ENCODE results near the gene STXBP6. TPM values are rescaled to one million over a fixed set of nuclear protein-coding genes. Genes with fewer than 3 reads are reported as not detected.
"Not testable (repeated sequence)": the region's sequence is repeated elsewhere in the genome, so short reads cannot be mapped to it uniquely, and the experiment has no call there.

The STXBP6 gene
- total RNA-seq, 1 donor from 2014 or later = 27.1 TPM

GRCh38 chr14:24837280-24838046 is 212.5 kb downstream of the STXBP6 start:
- Histone ChIP-seq H3K4me1 (ENCODE audit: insufficient read depth, low read length) (peaks cover 6% of the 10 kb centered on the region), H3K79me2 (ENCODE audit: insufficient read depth, low read length) (no peaks in the 10 kb centered on the region), H4K20me1 (ENCODE audit: insufficient read depth, low read length) (no peaks in the 10 kb centered on the region), H3K9me3 (ENCODE audit: insufficient read depth, low read depth, low read length) (no peaks in the 10 kb centered on the region), H3K4me2 (ENCODE audit: low read length) (no peak overlapping the region), H3K4me3 (ENCODE audit: insufficient read depth, low read depth, low read length) (no peak overlapping the region), H3K27ac (ENCODE audit: low read depth, low read length) (no peak overlapping the region), H3K9ac (ENCODE audit: low read length) (no peak overlapping the region), H3K27me3 (ENCODE audit: insufficient read depth, low read length) (no peaks in the 10 kb centered on the region), H3K36me3 (ENCODE audit: insufficient read depth, low read length) (no peaks in the 10 kb centered on the region), H2AFZ (ENCODE audit: low read depth, low read length) (no peak overlapping the region)
- DNase-seq (ENCODE audit: low read depth) (peak; percentile 28), FAIRE-seq (peak; percentile 67)
- Mint-ChIP-seq H3K4me3 (ENCODE audit: unreplicated experiment) (no peak overlapping the region), H3K27ac (ENCODE audit: unreplicated experiment) (peak overlapping the region; percentile 96), H3K36me3 (ENCODE audit: low read depth, unreplicated experiment) (peaks cover 3% of the 10 kb centered on the region), H3K9me3 (ENCODE audit: unreplicated experiment) (no peaks in the 10 kb centered on the region), H3K4me1 (ENCODE audit: low read depth, unreplicated experiment) (peaks cover 41% of the 10 kb centered on the region), H3K27me3 (ENCODE audit: low read depth, unreplicated experiment) (no peaks in the 10 kb centered on the region)
- TF ChIP-seq EZH2 (IDR thresholded peaks at IDR 0.05; ENCODE audit: insufficient read depth, low read length) (no peak), CTCF (IDR thresholded peaks at IDR 0.05; ENCODE audit: insufficient read depth, low read depth, low read length) (no peak)

GRCh38 chr14:24836324-24836723 is 213.6 kb downstream of the STXBP6 start:
- Mint-ChIP-seq H3K27ac (ENCODE audit: unreplicated experiment) (peak overlapping the region; percentile 47), H3K4me1 (ENCODE audit: low read depth, unreplicated experiment) (peaks cover 41% of the 10 kb centered on the region)
- H3K9me3 ChIP-seq (ENCODE audit: insufficient read depth, low read depth, low read length); H3K27me3 Mint-ChIP-seq (ENCODE audit: low read depth, unreplicated experiment); H3K9ac ChIP-seq (ENCODE audit: low read length); H4K20me1 ChIP-seq (ENCODE audit: insufficient read depth, low read length); H2AFZ ChIP-seq (ENCODE audit: low read depth, low read length); H3K4me3 Mint-ChIP-seq (ENCODE audit: unreplicated experiment); DNase-seq (ENCODE audit: low read depth); H3K36me3 Mint-ChIP-seq (ENCODE audit: low read depth, unreplicated experiment); H3K27me3 ChIP-seq (ENCODE audit: insufficient read depth, low read length); H3K27ac ChIP-seq (ENCODE audit: low read depth, low read length); H3K4me1 ChIP-seq (ENCODE audit: insufficient read depth, low read length); H3K9me3 Mint-ChIP-seq (ENCODE audit: unreplicated experiment); H3K4me2 ChIP-seq (ENCODE audit: low read length); H3K79me2 ChIP-seq (ENCODE audit: insufficient read depth, low read length); H3K4me3 ChIP-seq (ENCODE audit: insufficient read depth, low read depth, low read length); FAIRE-seq; H3K36me3 ChIP-seq (ENCODE audit: insufficient read depth, low read length): not testable (repeated sequence)

GRCh38 chr14:24834956-24835355 is 215.0 kb downstream of the STXBP6 start:
- peaks cover 32% of the 10 kb centered on the region for H3K4me1 Mint-ChIP-seq (ENCODE audit: low read depth, unreplicated experiment)
- no peak for FAIRE-seq
- no peaks in the 10 kb centered on the region for H3K36me3 ChIP-seq (ENCODE audit: insufficient read depth, low read length)
- H3K4me3 Mint-ChIP-seq (ENCODE audit: unreplicated experiment) = no peak overlapping the region
- H3K9ac ChIP-seq (ENCODE audit: low read length) = no peak overlapping the region
- H3K9me3 Mint-ChIP-seq (ENCODE audit: unreplicated experiment) = no peaks in the 10 kb centered on the region
- H4K20me1 ChIP-seq (ENCODE audit: insufficient read depth, low read length) = no peaks in the 10 kb centered on the region
- no peak for DNase-seq (ENCODE audit: low read depth)
- no peak overlapping the region for H3K27ac Mint-ChIP-seq (ENCODE audit: unreplicated experiment)
- H2AFZ ChIP-seq (ENCODE audit: low read depth, low read length) = no peak overlapping the region
- H3K4me1 ChIP-seq (ENCODE audit: insufficient read depth, low read length) = peaks cover 6% of the 10 kb centered on the region
- no peaks in the 10 kb centered on the region for H3K79me2 ChIP-seq (ENCODE audit: insufficient read depth, low read length)
- H3K9me3 ChIP-seq (ENCODE audit: insufficient read depth, low read depth, low read length) = no peaks in the 10 kb centered on the region
- no peak overlapping the region for H3K4me2 ChIP-seq (ENCODE audit: low read length)
- no peaks in the 10 kb centered on the region for H3K27me3 Mint-ChIP-seq (ENCODE audit: low read depth, unreplicated experiment)
- no peaks in the 10 kb centered on the region for H3K27me3 ChIP-seq (ENCODE audit: insufficient read depth, low read length)
- H3K36me3 Mint-ChIP-seq (ENCODE audit: low read depth, unreplicated experiment) = peaks cover 3% of the 10 kb centered on the region
- TF ChIP-seq EZH2 (IDR thresholded peaks at IDR 0.05; ENCODE audit: insufficient read depth, low read length) = no peak
- TF ChIP-seq CTCF (IDR thresholded peaks at IDR 0.05; ENCODE audit: insufficient read depth, low read depth, low read length) = no peak
- no peak overlapping the region for H3K27ac ChIP-seq (ENCODE audit: low read depth, low read length)
- no peak overlapping the region for H3K4me3 ChIP-seq (ENCODE audit: insufficient read depth, low read depth, low read length)

Measured in astrocyte (in vitro differentiated cells and primary cell).